H9 (cell line): ENCODE data around the gene HGF. TPM values are rescaled to one million over a fixed set of nuclear protein-coding genes. Genes with fewer than 3 reads are reported as not detected.

Experiments
- DNase-seq: peaks from one replicate; pipeline ENCODE4 v3.0.0-alpha.2; 2017
- H2AFZ ChIP-seq: one replicate; pipeline ENCODE4 v1.6.1; 2013; ENCODE audit warnings: mild to moderate bottlenecking, low read length, control low read depth, moderate library complexity
- H2AK5ac ChIP-seq: 2 replicates; pipeline ENCODE4 v1.6.1; 2013; ENCODE audit warnings: low read length, control low read depth, mixed read lengths; ENCODE audit not compliant: insufficient read length
- H2BK120ac ChIP-seq: one replicate; pipeline ENCODE4 v1.6.1; 2013; ENCODE audit warnings: low read depth, mild to moderate bottlenecking, low read length, control low read depth, inconsistent platforms; ENCODE audit not compliant: poor library complexity, severe bottlenecking
- H2BK12ac ChIP-seq: 2 replicates; pipeline ENCODE4 v1.6.1; 2013; ENCODE audit warnings: low read length, control low read depth, mixed read lengths, low read depth; ENCODE audit not compliant: insufficient read length
- H2BK15ac ChIP-seq: 2 replicates; pipeline ENCODE4 v1.6.1; 2013; ENCODE audit warnings: low read depth, low read length, control low read depth
- H2BK20ac ChIP-seq: one replicate; pipeline ENCODE4 v1.6.1; 2013; ENCODE audit warnings: low read depth, mild to moderate bottlenecking, low read length, control low read depth, inconsistent platforms; ENCODE audit not compliant: poor library complexity, severe bottlenecking
- H2BK5ac ChIP-seq: 2 replicates; pipeline ENCODE4 v1.6.1; 2013; ENCODE audit warnings: low read length, control low read depth, mixed read lengths; ENCODE audit not compliant: insufficient read length
- H3K14ac ChIP-seq: 2 replicates; pipeline ENCODE4 v1.6.1; 2013; ENCODE audit warnings: low read length, control low read depth; ENCODE audit not compliant: insufficient read depth
- H3K18ac ChIP-seq: 2 replicates; pipeline ENCODE4 v1.6.1; 2013; ENCODE audit warnings: low read depth, mild to moderate bottlenecking, mixed read lengths, low read length, control low read depth; ENCODE audit not compliant: insufficient read length
- H3K23ac ChIP-seq: 2 replicates; pipeline ENCODE4 v1.6.1; 2013; ENCODE audit warnings: low read length, control low read depth, mixed read lengths, low read depth; ENCODE audit not compliant: insufficient read length
- H3K23me2 ChIP-seq: 2 replicates; pipeline ENCODE4 v1.6.1; 2013; ENCODE audit warnings: low read depth, mild to moderate bottlenecking, mixed read lengths, low read length, control low read depth; ENCODE audit not compliant: insufficient read length, poor library complexity, severe bottlenecking
- H3K27ac ChIP-seq: 2 replicates; pipeline ENCODE4 v1.5.1; 2013; ENCODE audit warnings: low read length, control low read depth, mixed read lengths, low read depth; ENCODE audit not compliant: insufficient read length
- H3K27me3 ChIP-seq: 2 replicates; pipeline ENCODE4 v1.6.1; 2013; ENCODE audit warnings: low read length, control low read depth, inconsistent platforms; ENCODE audit not compliant: insufficient read depth
- H3K4ac ChIP-seq: 2 replicates; pipeline ENCODE4 v1.6.1; 2013; ENCODE audit warnings: low read depth, mild to moderate bottlenecking, control low read depth, inconsistent platforms, low read length, moderate library complexity
- H3K4me1 ChIP-seq: 2 replicates; pipeline ENCODE4 v1.6.1; 2013; ENCODE audit warnings: low read length, control low read depth, inconsistent platforms; ENCODE audit not compliant: insufficient read depth
- H3K4me2 ChIP-seq: 2 replicates; pipeline ENCODE4 v1.6.1; 2013; ENCODE audit warnings: low read length, control low read depth, mixed read lengths; ENCODE audit not compliant: insufficient read length, insufficient read depth
- H3K56ac ChIP-seq: 2 replicates; pipeline ENCODE4 v1.6.1; 2013; ENCODE audit warnings: low read depth, mild to moderate bottlenecking, mixed read lengths, low read length, control low read depth; ENCODE audit not compliant: insufficient read length
- H3K79me1 ChIP-seq: 2 replicates; pipeline ENCODE4 v1.6.1; 2013; ENCODE audit warnings: low read depth, mild to moderate bottlenecking, moderate library complexity, low read length, control low read depth, inconsistent platforms; ENCODE audit not compliant: insufficient read depth, poor library complexity, severe bottlenecking
- H3K79me2 ChIP-seq: 2 replicates; pipeline ENCODE4 v1.6.1; 2013; ENCODE audit warnings: low read length, control low read depth, inconsistent platforms; ENCODE audit not compliant: insufficient read depth
- H3K9ac ChIP-seq: 2 replicates; pipeline ENCODE4 v1.6.1; 2013; ENCODE audit warnings: low read length, control low read depth, mixed read lengths; ENCODE audit not compliant: insufficient read length; ENCODE audit errors: extremely low read depth
- H3K9me3 ChIP-seq: one replicate; pipeline ENCODE4 v1.6.1; 2013; ENCODE audit warnings: low read depth, low read length, inconsistent platforms; ENCODE audit not compliant: control insufficient read depth
- H3T11ph ChIP-seq: one replicate; pipeline ENCODE4 v1.6.1; 2013; ENCODE audit warnings: mild to moderate bottlenecking, low read length, control low read depth, inconsistent platforms
- H4K20me1 ChIP-seq: one replicate; pipeline ENCODE4 v1.6.1; 2013; ENCODE audit not compliant: control insufficient read depth, insufficient read length, insufficient read depth
- H4K5ac ChIP-seq: 2 replicates; pipeline ENCODE4 v1.6.1; 2013; ENCODE audit warnings: low read depth, mild to moderate bottlenecking, mixed read lengths, low read length, control low read depth; ENCODE audit not compliant: insufficient read length
- H4K8ac ChIP-seq: replicated peaks from 2 replicates; pipeline ENCODE4 v1.6.1; 2013; ENCODE audit warnings: low read length, control low read depth, mixed read lengths, low read depth; ENCODE audit not compliant: insufficient read length
- H4K91ac ChIP-seq: 2 replicates; pipeline ENCODE4 v1.6.1; 2013; ENCODE audit warnings: low read depth, mild to moderate bottlenecking, moderate library complexity, mixed read lengths, low read length, control low read depth; ENCODE audit not compliant: insufficient read length
- H3K27ac Mint-ChIP-seq, 3 experiments: 2 replicates in 2 of 3; 3 replicates in 1 of 3; pipeline ENCODE4 v1.8.0; 2020 to 2021; ENCODE audit warnings: mixed read lengths in 3 of 3, mild to moderate bottlenecking in 1 of 3, moderate library complexity in 1 of 3
- H3K27me3 Mint-ChIP-seq: 2 replicates; pipeline ENCODE4 v1.8.0; 2021; ENCODE audit warnings: low read depth, mild to moderate bottlenecking, moderate library complexity, mixed read lengths
- H3K36me3 Mint-ChIP-seq, 3 experiments: 2 replicates in 2 of 3; 3 replicates in 1 of 3; pipeline ENCODE4 v1.8.0; 2020 to 2021; ENCODE audit warnings: low read depth in 3 of 3, mixed read lengths in 3 of 3; ENCODE audit not compliant: insufficient read depth in 1 of 3
- H3K4me1 Mint-ChIP-seq, 2 experiments: 2 replicates each; pipeline ENCODE4 v1.8.0; 2020; ENCODE audit warnings: mixed read lengths in 2 of 2
- H3K4me3 Mint-ChIP-seq, 2 experiments: 2 replicates in 1 of 2; 3 replicates in 1 of 2; pipeline ENCODE4 v1.8.0; 2020 to 2021; ENCODE audit warnings: mild to moderate bottlenecking in 2 of 2, mixed read lengths in 2 of 2, moderate library complexity in 1 of 2
- H3K9me3 Mint-ChIP-seq, 2 experiments: 2 replicates in 1 of 2; 3 replicates in 1 of 2; pipeline ENCODE4 v1.8.0; 2020; ENCODE audit warnings: mild to moderate bottlenecking in 2 of 2, mixed read lengths in 2 of 2, moderate library complexity in 1 of 2
- WGBS: extraction: QIAGEN DNeasy Blood & Tissue Kit; methylation state at CpG from one replicate; pipeline ENCODE4 v1.1.7; 2013; ENCODE audit warnings: missing lambda C conversion rate, low lambda C conversion rate, mixed read lengths; ENCODE audit not compliant: insufficient read length; ENCODE audit errors: extremely low coverage; 5-methylcytosine and 5-hydroxymethylcytosine counted together
- total RNA-seq: library from RNA; stranded (reverse); gene quantifications from 2 replicates; pipeline ENCODE4 v1.2.1, GENCODE V29; 2021
- TF ChIP-seq, protein P1 (sequence below): fragments of 200-600 bp; sonication (generic); conservative IDR thresholded peaks from 3 replicates; pipeline ENCODE4 v1.8.0; 2021; ENCODE audit warnings: antibody characterized with exemption, mild to moderate bottlenecking

HGF gene
- total RNA-seq, 1 experiment from 2014 or later, result 0.15 TPM

DNA sequence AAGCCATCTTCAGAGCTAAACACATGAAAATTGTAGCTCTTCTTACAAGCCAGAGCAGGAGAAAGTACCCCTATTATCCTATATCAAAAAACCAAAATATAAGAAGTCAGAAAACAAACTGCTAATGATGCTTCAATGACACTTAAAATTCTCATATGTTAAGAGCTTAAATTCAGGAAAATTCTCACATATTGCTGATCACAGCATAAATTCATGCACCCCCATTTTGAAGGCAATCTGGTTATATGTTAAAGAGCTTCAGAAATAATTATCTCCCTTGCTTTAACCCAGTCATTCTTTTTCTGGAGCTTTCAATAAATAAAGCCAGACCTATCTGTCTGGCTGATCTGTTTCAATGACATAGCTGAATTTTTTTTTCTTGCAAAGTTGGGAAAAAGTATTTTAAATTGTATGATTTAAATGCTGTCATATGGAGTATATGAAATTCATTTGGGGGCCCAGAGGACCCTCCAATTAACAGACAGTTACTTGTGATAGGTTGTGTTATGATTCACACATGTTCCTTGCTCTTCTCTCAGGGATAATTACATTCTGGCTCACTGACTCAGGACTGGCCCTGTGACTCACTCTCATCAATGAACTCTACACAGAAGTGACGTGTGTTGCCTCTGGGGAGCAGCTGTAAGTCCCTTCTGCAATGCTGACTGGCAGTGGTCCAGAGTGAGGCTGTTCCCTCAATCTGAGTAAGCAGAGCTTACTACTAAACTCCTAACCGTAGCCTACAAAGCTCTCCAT, 85.2 kb downstream of the HGF start:
- TF ChIP-seq, protein P1, sequence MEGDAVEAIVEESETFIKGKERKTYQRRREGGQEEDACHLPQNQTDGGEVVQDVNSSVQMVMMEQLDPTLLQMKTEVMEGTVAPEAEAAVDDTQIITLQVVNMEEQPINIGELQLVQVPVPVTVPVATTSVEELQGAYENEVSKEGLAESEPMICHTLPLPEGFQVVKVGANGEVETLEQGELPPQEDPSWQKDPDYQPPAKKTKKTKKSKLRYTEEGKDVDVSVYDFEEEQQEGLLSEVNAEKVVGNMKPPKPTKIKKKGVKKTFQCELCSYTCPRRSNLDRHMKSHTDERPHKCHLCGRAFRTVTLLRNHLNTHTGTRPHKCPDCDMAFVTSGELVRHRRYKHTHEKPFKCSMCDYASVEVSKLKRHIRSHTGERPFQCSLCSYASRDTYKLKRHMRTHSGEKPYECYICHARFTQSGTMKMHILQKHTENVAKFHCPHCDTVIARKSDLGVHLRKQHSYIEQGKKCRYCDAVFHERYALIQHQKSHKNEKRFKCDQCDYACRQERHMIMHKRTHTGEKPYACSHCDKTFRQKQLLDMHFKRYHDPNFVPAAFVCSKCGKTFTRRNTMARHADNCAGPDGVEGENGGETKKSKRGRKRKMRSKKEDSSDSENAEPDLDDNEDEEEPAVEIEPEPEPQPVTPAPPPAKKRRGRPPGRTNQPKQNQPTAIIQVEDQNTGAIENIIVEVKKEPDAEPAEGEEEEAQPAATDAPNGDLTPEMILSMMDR, result no peak
- Histone ChIP-seq H3K4me2 (no peak overlapping the region), H3K4me1 (peaks cover 5% of the 10 kb centered on the region), H4K20me1 (no peaks in the 10 kb centered on the region), H4K91ac (no peak overlapping the region), H3K4ac (no peak overlapping the region), H3K9me3 (no peaks in the 10 kb centered on the region), H3K23me2 (no peaks in the 10 kb centered on the region), H3K9ac (no peak overlapping the region), H3K27ac (no peak overlapping the region), H3K27me3 (no peaks in the 10 kb centered on the region), H2AK5ac (no peak overlapping the region), H3K14ac (no peak overlapping the region; the same call in 1 of the 2 replicates), H2BK20ac (no peak overlapping the region), H4K5ac (peak overlapping the region; percentile 51), H2BK15ac (no peak overlapping the region), H2BK12ac (no peak overlapping the region), H3K79me1 (no peaks in the 10 kb centered on the region), H4K8ac (no peak overlapping the region), H3K56ac (no peak overlapping the region), H2AFZ (no peak overlapping the region), H3K18ac (no peak overlapping the region), H2BK120ac (no peak overlapping the region), H3K79me2 (no peaks in the 10 kb centered on the region), H3T11ph (no peak overlapping the region), H3K23ac (no peak overlapping the region), H2BK5ac (no peak overlapping the region)
- no CpG with 5 or more reads among the region's 2 CpGs for WGBS
- no peak for DNase-seq
- Mint-ChIP-seq H3K27me3 (no peaks in the 10 kb centered on the region), H3K36me3 (no peaks in the 10 kb centered on the region), H3K9me3 (no peaks in the 10 kb centered on the region), H3K4me3 (no peak overlapping the region), H3K4me1 (peaks cover 12 to 16% of the 10 kb centered on the region in 2 experiments), H3K27ac (no peak overlapping the region; a peak in 1 of 7 replicates)
